ENCODE measurements around the gene KRT37.

Gene KRT37

GRCh38 chr17:41463746-41464145 is 39.4 kb upstream of the KRT37 start:
- Histone ChIP-seq H3K27ac (ENCODE audit: low read depth, low read length, poor library complexity, severe bottlenecking) (no peak overlapping the region), H3K9ac (ENCODE audit: low read length) (no peak overlapping the region), H4K20me1 (ENCODE audit: insufficient read depth, low read length) (no peaks in the 10 kb centered on the region), H3K4me1 (ENCODE audit: insufficient read depth, low read length, severe bottlenecking) (no peaks in the 10 kb centered on the region), H3K9me3 (ENCODE audit: low read length) (no peaks in the 10 kb centered on the region), H3F3A (ENCODE audit: insufficient read depth, low read length) (no peaks in the 10 kb centered on the region), H2AFZ (ENCODE audit: low read length) (no peak overlapping the region), H3K79me2 (ENCODE audit: insufficient read depth, low read length) (no peaks in the 10 kb centered on the region), H3K4me2 (ENCODE audit: low read length) (no peak overlapping the region), H3K27me3 (ENCODE audit: insufficient read depth, low read length) (peaks cover 4% of the 10 kb centered on the region; the same call in 1 of the 2 replicates), H3K9me2 (ENCODE audit: low read depth, low read length) (no peaks in the 10 kb centered on the region), H3K36me3 (ENCODE audit: insufficient read depth, low read length) (no peaks in the 10 kb centered on the region), H3K4me3 (ENCODE audit: low read depth, low read length, poor library complexity, severe bottlenecking) (no peak overlapping the region)
- TF ChIP-seq CTCF (IDR thresholded peaks at IDR 0.05; ENCODE audit: low read length) = no peak
- no peak for TF ChIP-seq EZH2 (IDR thresholded peaks at IDR 0.05; ENCODE audit: borderline replicate concordance, low read length)

GRCh38 chr17:41462705-41463104 is 38.3 kb upstream of the KRT37 start:
- TF ChIP-seq EZH2 (IDR thresholded peaks at IDR 0.05; ENCODE audit: borderline replicate concordance, low read length) (no peak), CTCF (IDR thresholded peaks at IDR 0.05; ENCODE audit: low read length) (no peak)
- Histone ChIP-seq H3K27me3 (ENCODE audit: insufficient read depth, low read length) (peaks cover 4% of the 10 kb centered on the region; the same call in 1 of the 2 replicates), H3K9me2 (ENCODE audit: low read depth, low read length) (no peaks in the 10 kb centered on the region), H3K79me2 (ENCODE audit: insufficient read depth, low read length) (no peaks in the 10 kb centered on the region), H3K4me3 (ENCODE audit: low read depth, low read length, poor library complexity, severe bottlenecking) (no peak overlapping the region), H2AFZ (ENCODE audit: low read length) (no peak overlapping the region), H3K36me3 (ENCODE audit: insufficient read depth, low read length) (no peaks in the 10 kb centered on the region), H3K4me2 (ENCODE audit: low read length) (no peak overlapping the region), H3K4me1 (ENCODE audit: insufficient read depth, low read length, severe bottlenecking) (no peaks in the 10 kb centered on the region), H3K9me3 (ENCODE audit: low read length) (no peaks in the 10 kb centered on the region), H3K27ac (ENCODE audit: low read depth, low read length, poor library complexity, severe bottlenecking) (no peak overlapping the region), H3F3A (ENCODE audit: insufficient read depth, low read length) (no peaks in the 10 kb centered on the region), H3K9ac (ENCODE audit: low read length) (no peak overlapping the region), H4K20me1 (ENCODE audit: insufficient read depth, low read length) (no peaks in the 10 kb centered on the region)

- no peak overlapping the region for H3K9ac ChIP-seq (ENCODE audit: low read length)
- no peak overlapping the region for H3K4me2 ChIP-seq (ENCODE audit: low read length)
- no peaks in the 10 kb centered on the region for H3K4me1 ChIP-seq (ENCODE audit: insufficient read depth, low read length, severe bottlenecking)
- H3K36me3 ChIP-seq (ENCODE audit: insufficient read depth, low read length) = no peaks in the 10 kb centered on the region
- no peaks in the 10 kb centered on the region for H3K79me2 ChIP-seq (ENCODE audit: insufficient read depth, low read length)
- no peaks in the 10 kb centered on the region for H3K9me3 ChIP-seq (ENCODE audit: low read length)
- H3K9me2 ChIP-seq (ENCODE audit: low read depth, low read length) = no peaks in the 10 kb centered on the region
- no peak overlapping the region for H3K27ac ChIP-seq (ENCODE audit: low read depth, low read length, poor library complexity, severe bottlenecking)
- no peak overlapping the region for H3K4me3 ChIP-seq (ENCODE audit: low read depth, low read length, poor library complexity, severe bottlenecking)
- peaks cover 4% of the 10 kb centered on the region; the same call in 1 of the 2 replicates for H3K27me3 ChIP-seq (ENCODE audit: insufficient read depth, low read length)
- no peaks in the 10 kb centered on the region for H3F3A ChIP-seq (ENCODE audit: insufficient read depth, low read length)
- no peaks in the 10 kb centered on the region for H4K20me1 ChIP-seq (ENCODE audit: insufficient read depth, low read length)
- no peak overlapping the region for H2AFZ ChIP-seq (ENCODE audit: low read length)
- TF ChIP-seq CTCF (IDR thresholded peaks at IDR 0.05; ENCODE audit: low read length) = no peak
- TF ChIP-seq EZH2 (IDR thresholded peaks at IDR 0.05; ENCODE audit: borderline replicate concordance, low read length) = no peak
Measured at GRCh38 chr17:41457676-41458075, 33.3 kb upstream of the KRT37 start.
